NCI-H2171 (cell line): ENCODE results near the gene RBBP8NL.

Source experiments
- DNase-seq: peaks from one replicate; lab custom pipeline; 2025; lab: John Stamatoyannopoulos, UW

RBBP8NL gene

DNA sequence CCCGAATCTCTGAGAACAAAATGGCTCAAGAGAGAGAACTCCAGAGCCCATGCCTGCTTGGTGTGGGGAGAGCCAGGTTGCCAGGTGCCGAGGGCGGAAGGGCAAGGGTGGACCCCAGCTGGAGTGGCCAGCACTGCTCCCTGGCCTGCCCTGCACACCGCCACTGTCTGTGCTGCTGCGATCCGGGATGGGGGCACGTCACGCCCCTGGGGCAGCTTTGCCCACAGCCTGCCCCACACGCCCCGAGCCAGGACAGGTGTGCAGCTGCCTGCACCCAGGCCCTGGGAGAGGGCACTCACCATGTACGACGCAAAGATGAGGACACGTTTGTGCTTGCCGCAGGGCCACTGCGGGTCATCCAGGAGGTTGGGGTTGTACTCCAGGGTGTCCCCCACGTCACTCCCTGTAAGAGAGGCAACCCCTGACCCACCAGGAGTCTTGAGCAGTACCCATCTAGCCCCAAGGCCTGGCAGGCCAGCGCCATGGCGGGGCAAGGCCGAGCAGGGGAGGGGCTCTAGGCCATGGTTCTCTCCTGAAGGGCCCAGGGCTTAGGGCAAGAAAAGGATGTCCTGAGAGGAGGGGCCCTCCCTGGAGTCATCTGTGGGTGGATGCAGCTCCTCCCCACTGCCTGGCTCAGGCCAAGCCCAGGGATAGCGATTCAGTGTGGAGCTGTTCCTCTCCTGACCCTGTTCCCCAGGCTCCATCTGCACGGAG is 34.6 kb downstream of the RBBP8NL start:
- DNase-seq, result no peak

DNA sequence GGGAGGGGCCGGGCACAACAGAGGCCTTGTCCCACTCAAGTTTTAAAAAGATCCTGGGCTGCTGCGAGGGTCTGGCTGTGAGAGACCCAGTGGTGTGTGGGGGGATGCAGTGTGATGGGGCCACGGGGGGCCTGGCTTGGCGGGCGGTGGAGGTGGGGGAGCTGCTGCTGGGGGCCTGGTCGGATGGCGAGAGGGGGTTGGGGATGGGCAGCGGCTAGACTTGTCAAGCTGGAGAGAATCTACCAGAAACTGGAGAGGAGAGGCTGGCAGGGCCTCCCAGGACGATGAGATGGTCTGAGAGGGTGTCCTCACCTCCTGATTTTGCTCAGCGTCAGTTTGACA is 35.3 kb downstream of the RBBP8NL start:
- no peak for DNase-seq

DNA sequence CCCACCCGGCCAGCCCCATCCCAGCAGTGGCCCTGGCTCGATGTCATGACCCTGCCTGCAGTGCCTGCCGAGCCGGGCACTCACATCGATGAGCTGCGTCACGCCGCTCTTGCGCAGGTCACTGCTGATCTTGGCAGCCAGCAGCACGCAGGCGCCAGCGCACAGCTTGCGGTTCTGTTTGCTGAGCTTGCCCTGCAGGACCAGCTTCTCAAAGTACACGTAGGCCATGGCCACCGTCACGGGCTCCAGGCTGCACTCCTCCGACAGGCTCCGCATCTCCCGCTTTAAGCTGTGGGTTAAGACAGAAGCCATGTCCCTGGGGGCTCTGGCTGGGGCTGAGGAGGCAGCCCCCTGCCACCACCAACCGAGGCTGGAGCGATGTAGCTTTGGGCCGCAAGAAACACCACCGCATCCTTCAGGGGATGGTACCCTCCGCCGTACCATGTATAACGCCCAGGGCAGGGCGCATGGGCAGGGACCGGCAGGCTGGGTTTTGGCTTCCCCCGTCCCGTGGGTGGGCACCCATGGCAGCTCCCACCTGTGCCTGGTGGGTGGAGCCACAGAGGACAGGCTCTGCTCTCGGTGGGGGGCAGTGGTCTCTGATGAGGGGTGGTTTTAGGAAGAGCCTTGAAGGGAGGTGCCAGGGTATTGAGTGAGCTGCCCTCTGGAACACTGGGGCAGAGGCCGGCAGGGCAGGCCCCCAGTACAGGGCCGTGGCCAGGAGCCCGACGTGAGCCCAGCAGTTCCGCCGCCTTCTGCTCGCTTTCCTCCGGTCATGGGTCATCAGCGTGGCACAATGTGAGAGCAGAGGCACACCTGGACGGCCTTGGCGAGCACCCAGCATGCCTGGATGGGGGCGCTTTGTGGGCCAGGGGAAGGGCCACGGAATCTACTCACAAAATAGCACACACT is 35.9 kb downstream of the RBBP8NL start:
- no peak for DNase-seq

DNA sequence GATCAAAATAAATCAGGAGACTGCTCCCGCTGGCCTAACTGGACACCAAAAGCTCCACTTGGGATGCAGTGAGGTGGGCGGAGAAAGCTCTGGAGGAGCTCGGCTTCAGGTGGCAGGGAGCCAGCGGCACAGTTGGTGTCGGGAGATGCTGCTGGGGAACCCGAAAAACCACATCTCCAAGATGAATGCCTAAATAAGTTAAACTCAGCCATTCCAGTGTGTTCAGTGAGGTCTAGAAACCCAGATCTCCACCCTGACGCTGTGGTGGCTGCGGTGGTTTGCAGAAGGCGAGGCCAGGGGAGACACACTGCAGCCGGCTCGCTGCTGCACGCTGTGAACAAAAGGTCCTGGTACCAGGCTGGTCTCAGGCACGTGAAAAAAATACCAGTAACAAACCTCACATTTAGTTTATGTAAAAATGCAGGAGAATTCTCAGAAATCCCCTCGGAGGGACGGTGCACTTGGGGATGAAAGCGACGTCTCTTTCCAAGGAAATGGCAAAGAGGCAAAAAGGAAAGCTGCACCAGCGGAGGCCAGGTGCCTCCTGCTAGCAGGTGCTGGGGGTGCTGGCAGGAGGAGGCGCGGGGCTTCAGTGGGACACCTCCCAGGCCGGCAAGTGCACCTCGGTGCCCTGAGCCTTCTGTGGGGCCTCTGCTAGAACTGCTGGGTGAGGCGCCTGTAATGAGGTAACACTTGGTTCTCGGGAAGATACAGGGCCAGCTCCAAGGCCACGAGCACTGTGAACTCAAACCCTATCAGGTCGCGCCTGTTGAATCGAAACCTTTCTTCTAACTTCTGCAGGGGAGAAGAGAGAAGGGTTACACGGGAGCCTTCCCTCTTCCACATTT is 36.8 kb downstream of the RBBP8NL start:
- no peak for DNase-seq

DNA sequence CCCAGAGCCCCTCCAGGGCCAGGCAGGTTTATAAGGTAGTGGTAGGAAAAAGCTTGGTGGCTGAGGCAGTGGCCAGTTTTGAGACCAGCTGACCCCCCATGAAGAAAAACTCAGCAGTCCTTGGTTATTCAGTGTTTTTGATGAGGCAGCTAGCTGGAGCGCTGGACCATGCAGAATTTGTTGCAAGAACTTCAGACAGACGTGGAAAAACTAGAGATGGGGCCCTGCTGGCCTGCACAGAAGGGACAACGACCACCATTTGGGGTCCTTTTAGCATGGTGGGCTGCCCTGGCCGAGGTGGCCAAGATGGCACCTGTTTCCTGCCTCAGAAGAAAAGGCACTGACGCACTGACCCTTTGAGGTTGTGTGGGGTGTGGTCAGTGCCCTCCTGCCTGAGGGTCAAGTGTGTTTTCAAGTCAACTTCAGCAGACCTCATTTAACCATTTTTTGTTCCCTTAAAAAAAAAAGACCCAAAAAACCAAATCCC is 37.7 kb downstream of the RBBP8NL start:
- DNase-seq, result no peak

DNA sequence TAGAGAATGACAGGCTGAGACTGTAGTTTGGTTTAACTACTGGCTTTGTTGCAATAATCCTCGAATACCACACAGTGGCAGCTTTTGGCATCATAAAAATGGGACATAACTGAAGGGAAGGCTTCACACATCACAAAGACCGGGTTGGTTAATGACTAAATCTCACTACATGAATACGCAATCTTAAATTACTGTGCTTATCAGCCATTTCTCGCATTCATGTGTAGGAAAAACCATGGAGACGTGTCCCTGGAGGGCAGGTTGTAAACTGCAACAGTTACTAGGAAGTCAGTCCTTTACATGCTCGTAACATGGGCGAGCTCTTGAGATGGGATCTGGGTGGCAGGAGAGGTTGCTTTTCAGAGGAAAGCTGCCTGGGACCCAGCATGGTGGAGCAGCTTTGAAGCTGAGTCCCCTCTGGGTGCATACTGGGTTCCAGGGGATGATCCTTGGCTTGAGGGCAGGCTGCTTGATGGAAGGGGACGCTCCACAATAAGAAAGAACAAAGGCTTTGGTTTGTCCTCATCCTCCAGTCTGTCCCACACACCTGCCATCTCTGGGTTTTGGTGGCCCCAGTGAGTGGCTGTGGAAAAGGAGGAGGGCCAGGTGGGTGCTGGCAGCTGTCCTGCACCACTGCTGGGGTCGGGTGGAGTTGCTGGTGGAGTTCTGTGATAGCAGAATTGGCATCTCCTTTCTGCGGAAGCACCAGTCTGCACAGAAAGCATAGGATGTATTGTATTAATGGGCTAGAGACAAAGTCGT is 38.3 kb downstream of the RBBP8NL start:
- no peak for DNase-seq

DNA sequence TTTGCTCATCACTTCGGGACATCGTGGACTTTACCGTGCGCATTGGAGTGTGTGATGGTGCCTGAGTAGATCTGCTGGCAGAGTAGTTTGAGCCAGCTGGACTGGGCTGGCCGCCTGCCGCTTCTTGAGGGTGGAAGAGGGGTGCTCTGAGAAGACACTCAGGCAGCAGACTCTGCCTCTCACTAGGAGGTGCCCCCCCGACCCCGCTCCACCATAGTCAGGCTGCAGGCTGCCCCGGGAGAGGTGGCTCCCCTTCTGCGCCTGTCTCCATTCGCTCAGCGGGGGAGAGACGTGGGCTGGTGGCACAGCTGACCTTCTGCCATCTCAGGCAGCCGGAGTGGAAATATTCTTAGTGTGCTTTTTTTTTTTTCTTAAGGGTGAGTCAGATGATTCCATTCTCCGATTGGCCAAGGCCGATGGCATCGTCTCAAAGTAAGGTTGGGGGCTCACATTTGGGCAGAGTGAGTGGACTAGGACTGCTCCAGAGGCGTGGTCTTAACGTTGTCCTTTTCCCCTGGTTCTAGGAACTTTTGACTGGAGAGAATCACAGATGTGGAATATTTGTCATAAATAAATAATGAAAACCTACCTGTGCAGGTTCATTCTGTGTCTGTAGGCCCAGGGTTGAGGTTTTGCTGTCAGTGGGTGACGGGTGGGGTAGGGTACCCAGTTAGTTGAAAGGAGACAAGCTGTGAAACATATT is 39.3 kb downstream of the RBBP8NL start:
- DNase-seq, result no peak

DNA sequence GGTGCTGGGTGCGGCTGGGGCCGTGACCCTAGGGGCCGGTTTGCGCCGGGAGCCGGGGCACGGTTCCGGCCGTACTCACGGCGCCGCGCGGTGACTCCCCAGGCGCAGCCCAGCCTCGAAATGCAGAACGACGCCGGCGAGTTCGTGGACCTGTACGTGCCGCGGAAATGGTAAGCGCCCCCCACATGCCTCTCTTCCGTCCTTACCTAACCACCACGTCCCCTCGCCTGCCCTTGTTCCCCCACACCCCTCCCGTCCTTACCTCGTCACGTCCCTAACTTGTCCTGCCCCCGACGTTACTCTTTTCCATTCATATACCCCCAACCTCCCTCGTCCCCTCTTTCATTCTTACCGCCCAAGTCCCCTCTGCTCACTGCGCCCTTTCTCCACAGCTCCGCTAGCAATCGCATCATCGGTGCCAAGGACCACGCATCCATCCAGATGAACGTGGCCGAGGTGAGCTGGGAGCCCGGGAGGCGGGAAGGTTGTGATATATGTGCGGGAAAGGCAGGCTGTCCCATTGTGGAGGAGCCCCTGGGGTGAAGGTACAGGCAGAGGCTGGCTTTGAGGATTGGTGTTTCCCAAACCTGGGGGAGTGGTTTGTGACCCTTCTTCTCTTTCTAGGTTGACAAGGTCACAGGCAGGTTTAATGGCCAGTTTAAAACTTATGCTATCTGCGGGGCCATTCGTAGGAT is 40.0 kb downstream of the RBBP8NL start:
- DNase-seq, result no peak

DNA sequence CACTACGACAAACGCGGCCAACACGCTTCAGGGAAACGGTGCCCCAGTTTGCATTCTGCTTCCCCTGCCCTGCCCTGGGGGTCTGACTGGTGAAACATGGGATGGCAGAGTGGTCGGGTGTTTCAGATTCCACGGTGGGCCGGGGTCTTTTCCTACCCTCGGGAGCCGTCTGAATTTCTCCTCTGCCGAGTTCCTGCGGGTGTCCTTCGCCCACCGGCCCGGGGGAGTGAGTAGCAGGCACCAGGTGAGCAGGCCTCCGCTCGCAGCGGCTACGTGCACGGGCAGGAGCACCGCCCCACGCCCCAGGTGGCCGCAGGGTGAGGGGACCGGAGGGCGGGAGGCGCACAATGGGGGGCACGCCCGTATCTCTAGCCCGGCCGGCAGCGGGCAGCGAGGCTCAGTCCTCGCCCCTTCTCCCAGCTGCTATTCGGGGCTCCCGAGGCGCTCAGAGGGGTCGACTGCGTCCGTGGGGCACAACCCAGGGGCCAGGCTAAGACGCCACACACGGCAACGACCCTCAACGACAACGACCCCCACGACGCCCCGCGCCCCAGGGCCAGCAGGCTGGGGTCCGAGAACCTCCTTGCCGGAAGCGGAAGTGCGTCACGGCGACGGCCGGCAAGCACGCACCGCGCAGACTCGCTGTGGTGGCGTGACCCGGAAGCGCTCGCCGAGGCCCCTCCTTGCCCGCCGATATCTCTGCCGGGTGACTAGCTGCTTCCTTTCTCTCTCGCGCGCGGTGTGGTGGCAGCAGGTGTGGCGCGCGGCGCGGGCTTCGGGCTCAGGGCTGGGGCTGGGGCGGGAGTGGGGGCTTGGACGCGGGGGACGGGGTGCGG is 40.7 kb downstream of the RBBP8NL start, which contains the start of gene RPS21:
Gene RPS21, plus strand, starts transcription at position 721 of the 836 bp plus-strand sequence. CDS start 236 bp downstream, outside the sequence.
- peak; percentile 97 for DNase-seq

DNA sequence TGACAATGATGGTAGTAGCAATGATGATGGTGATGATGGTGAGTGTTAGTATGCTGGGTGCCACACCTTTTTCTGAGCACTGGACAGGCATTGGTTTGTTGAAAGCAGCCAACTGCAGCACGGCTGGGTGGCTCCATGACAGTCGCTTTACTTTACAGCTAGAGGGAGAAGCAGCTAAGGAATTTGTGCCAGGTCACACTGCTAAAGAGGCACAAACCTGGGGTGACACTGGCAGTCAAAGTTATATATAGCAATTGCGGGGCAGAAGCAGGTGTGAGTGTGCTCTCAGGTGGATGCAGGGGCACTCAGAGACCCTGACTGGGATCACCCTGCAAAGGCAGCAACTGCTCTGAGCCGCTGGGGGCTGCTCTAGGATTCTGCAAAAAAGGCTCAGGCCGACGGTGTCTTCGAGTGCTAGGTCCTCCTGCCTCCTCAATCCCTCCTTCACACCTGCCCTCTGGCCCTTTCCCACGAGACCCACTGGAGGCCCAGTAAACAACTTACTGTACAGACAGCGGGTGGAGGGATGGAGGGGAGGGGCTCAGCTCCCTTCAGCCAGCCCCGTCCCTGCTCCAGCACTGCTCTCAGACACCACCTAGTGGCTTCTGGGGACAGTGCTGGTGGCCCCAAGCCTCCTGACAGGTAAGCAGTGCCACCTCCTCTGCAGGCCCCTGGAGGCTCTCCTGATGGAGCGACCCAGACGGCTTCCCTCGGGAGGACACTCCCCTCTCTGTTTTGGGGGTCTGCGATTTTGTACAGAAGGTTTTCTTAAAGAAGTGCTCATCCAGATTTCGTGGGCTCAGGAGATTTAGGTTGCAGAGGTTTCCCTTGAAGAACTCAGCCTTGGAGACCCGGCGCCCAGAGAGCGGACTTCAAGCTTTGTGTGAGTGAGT is 44.8 kb downstream of the RBBP8NL start:
- DNase-seq, result peak; percentile 82

DNA sequence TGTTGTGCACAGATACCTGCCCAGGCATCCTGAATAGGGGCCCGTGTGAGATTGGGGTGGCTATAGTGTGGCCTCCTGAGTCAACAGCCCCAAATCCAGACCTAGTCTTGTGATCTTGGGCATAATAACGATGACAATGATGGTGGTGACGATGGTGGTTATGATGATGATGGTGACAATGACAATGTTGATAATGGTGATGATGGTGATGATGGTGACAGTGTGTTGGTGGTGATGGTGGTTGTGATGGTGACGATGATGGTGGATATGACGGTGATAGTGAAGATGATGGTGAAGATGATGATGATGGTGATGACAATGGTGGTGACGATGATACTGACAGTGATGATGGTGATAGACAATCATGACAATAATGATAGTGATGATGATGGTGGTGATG is 45.5 kb downstream of the RBBP8NL start:
- DNase-seq, result no peak

DNA sequence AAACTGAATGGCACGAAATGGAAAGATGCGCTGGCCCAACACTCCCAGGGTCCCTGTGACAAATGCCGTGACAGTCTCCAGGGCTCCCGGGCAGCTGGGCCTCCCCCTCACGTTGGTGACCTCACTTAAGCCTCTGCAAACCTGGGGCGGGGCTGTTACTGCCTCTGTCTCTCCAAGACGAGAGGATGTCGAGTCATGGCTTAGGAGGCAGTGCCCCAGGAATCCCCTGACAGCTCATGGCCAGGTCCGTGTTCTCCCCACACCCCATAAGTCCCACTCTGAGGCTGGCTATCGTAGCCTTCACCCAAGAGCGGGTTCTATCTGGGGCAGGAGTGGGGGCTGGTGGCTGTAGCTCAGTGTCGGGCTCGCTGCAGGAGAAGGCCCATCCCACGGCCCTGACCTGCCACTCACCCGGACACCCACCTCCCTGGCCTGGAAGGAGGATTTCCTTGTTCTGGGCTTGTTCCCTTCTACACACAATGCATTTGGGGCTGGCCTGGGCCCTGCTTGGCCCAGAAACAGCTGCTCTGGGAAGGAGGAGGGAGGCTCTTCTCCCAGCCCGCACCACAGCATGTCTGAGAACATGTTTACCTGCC is 46.0 kb downstream of the RBBP8NL start:
- no peak for DNase-seq

DNA sequence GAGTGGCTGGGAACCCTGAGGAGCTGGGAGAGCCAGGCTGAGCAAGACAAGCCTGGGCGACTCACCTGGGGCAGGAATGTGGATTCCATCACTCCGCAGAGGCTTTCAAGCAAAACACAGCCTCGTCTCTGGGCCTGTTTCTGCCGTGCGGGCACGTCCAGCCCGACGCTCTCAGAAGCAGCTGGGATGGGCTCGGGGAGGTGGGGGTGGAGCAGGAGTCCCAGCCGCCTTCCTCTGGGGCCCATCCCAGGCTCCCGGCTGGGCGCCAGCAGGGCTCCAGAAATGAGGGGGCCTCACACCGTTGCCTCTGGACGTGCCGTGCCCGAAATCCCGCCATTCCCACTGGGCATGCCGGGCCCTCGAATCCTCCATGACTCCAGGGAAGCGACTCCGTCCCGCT is 49.1 kb downstream of the RBBP8NL start:
- DNase-seq, result peak; percentile 17

DNA sequence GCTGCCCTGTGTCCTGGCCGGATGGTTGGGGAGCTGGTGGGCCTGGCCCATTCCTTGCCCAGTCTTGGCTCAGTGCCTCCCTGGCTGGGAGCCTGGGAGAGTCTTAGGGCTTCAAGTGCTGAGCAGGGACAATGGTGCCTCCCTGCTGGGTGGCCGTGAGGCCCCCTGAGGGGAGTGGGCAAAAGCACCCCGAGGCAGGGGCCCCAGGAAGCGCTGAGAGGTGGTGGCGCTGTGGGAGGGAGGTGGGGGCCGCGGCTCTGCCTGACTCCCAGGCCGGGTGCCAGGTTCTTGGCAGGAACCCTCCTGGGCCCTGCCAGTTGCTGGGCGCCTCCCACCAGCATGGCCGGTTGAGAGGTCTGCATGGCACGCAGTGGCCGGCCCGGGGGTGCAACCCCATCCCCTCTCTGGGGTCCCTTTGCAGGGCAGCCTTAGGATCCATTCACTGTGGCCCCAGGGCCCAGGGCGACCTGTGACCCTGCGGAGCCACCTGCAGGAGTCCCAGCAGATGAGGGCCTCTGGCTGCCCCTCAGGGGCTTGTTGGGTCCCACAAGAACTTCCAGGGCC is 49.6 kb downstream of the RBBP8NL start:
- no peak for DNase-seq

DNA sequence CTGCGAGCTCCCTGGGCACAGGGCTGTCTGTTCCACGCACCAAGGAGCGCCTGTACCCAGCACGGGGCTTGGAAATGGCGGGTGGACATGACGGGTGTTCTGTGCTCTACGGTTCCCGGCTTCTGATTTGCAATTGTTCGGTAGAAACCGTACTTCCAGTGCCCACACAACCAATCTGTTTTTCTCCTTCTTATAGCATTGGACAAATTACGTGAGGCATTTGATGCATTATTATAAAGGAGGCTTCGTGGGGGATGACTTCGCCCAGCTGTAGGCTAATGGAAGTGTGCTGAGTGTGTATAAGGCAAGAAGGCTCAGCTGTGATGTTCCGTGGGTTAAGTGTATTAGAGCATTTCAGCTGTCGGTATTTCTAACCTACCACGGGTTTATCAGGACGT is 50.3 kb downstream of the RBBP8NL start:
- no peak for DNase-seq

DNA sequence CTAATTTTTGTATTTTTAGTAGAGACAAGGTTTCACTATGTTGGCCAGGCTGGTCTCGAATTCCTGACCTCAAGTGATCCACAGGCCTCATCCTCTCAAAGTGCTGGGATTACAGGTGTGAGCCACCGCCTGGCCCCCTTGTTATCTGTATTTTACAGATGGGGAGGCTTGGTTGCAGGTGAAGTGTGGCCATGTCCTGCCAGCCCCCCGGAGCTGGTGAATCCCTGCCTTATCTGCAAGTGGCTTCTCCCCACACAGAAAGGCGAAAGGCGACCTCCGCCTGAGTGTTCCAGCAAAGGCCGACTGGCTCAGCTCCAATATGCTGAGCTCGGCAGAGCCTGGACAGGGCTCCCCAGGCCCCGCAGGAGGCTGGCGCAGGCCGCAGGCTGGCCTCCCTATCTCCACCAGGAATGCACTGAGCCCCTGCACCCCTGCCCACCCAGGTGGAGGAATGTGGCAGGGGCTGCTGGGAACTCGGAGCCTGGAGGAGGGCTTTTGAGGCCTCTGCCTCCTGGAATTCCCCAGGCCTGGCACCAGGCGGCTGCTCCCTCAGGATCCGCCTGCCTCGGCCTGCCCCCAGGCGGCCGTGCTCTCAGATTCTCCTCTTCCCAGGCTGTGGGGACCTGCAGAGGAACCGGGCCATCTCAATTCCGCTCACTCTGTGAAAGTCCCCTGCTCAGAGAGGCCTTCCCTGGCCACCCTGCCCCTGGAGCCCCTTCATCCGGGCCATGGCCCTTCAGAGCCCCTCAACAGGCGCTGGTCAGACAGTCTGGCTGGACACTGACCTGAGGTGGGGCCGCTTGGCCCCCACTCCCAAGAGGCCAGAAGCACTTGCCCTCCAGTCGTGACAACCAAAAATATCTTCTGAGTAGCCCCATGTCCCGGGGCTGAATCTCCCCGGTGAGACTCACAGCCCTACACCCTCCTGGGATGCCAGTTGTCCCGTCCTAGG is 51.0 kb downstream of the RBBP8NL start:
- no peak for DNase-seq
